GM13976 (cell line): ENCODE data around the gene TUBGCP6.

Source experiments
- DNase-seq: peaks from one replicate; pipeline ENCODE4 v3.0.0; 2012; ENCODE audit warnings: low spot score
- in situ Hi-C: fragments of 300-500 bp; cut with MboI; formaldehyde crosslinking; loops from one replicate; pipeline ENCODE4 v1.12.0; 2022; ENCODE audit warnings: low sequenced_read_pairs, mixed read lengths, inconsistent platforms; ENCODE audit not compliant: unreplicated experiment
- TF ChIP-seq, protein P1 (sequence below): IDR thresholded peaks from 2 replicates; pipeline ENCODE4 v1.5.1; 2012; ENCODE audit warnings: borderline replicate concordance, mild to moderate bottlenecking; ENCODE audit not compliant: insufficient read depth; ENCODE audit errors: extremely low read depth, missing control alignments, control extremely low read depth

Gene TUBGCP6

DNA sequence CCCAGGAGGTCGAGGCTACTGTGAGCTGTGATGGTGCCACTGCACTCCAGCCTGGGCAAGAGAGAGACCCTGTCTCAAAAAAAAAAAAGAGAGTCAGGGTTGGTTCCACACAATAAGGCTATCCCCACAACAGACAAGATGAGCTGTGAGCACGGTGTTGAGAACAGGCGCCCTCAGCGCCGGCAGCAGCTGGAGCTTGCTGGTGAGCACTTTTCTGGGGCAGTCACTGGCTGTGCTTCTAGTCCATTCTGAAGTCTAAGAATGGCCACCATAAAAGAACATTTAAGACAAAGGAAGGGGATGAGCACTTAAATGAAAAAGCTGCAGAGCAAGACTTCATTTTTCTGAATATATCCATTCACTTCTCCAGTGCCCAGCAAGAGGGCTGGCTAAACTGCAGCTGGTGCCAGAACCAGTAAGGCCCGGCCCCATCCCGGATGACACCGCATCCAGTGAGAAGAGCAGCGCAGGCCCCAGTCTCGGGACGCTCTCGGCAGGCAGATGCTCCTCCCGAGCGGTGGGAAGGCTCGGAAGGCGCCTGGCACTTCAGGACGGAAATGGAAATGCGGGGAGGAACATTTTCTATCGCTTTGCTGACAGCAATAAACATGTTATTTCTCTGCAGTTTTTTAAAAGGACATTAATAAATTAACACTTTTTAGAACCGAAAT, 12.2 kb downstream of the TUBGCP6 start:
- in situ Hi-C loops, result no loop called here
- no peak for DNase-seq
- TF ChIP-seq, protein P1, sequence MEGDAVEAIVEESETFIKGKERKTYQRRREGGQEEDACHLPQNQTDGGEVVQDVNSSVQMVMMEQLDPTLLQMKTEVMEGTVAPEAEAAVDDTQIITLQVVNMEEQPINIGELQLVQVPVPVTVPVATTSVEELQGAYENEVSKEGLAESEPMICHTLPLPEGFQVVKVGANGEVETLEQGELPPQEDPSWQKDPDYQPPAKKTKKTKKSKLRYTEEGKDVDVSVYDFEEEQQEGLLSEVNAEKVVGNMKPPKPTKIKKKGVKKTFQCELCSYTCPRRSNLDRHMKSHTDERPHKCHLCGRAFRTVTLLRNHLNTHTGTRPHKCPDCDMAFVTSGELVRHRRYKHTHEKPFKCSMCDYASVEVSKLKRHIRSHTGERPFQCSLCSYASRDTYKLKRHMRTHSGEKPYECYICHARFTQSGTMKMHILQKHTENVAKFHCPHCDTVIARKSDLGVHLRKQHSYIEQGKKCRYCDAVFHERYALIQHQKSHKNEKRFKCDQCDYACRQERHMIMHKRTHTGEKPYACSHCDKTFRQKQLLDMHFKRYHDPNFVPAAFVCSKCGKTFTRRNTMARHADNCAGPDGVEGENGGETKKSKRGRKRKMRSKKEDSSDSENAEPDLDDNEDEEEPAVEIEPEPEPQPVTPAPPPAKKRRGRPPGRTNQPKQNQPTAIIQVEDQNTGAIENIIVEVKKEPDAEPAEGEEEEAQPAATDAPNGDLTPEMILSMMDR, result no peak

DNA sequence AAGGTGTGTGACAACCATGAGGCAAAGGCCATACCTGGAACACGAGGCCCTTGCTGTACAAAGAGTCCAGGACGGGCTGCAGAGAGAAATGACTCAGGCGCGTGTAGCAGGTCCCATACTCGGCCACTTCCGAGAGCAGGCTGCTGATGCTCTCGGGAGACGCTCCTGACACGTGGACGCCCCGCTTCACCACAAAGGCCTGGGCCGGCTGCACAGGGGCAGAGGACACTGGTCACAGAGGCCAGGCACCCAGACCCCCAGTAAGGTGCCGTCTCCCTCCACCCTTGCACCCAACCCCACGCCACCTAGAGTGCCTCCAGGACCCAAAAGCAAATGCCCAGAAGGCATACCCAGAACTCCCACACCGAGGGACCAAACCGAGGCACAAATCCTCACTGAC, 15.5 kb downstream of the TUBGCP6 start:
- TF ChIP-seq, protein P1, result no peak
- no peak for DNase-seq
- in situ Hi-C loops, result no loop called here

DNA sequence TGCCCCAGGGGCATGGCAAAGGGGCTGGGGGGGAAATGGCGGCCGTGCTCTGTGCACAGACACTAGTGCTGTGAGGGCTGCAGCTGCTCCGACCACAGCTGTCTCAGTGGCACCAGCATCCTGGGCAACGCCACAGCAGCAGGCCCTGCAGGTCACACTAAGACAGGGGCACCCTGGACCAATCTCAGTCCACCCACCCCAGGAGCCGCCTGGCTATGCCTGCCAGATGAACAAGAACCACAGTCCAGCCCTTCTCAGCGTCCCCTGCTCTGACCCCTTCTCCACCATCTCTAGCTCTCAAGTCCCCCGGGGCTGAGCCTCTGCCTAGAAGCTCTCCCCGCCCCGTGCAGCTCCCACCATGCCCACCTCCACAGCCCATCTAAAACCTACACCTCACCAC, 16.5 kb downstream of the TUBGCP6 start:
- TF ChIP-seq, protein P1, result no peak
- in situ Hi-C loops, result no loop called here
- DNase-seq, result no peak

DNA sequence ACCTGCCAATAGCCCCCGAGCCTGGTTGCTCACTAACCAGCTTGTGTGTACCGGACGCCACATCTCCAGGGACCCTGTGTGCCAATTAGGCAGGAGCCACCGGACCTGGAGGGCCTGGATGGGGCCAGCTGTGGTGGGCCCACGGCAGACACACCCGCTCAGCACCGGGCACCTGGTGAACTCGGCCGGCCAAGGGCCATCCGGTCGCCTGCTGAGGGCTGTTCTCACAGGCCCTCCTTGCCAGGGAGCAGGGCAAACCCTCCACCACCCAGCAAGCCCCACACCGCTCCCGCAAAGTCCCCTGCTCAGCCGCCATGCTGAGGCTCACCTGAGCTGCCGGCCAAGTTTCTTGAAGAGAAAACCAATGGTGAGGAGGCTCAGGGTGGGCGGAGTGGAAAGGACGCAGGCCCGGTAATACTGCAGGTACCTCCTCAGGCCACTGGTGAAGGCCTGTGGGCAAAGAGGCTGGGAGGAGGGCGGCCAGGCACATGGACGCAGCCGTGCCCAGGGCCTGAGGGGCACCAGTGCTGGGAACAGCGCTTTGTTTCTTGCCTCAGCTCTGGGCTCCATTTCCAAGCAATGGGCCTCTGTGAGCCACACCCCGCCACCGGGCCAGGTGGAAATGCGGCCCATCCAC, 17.1 kb downstream of the TUBGCP6 start:
- in situ Hi-C loops, result no loop called here
- TF ChIP-seq, protein P1, result no peak
- no peak for DNase-seq

DNA sequence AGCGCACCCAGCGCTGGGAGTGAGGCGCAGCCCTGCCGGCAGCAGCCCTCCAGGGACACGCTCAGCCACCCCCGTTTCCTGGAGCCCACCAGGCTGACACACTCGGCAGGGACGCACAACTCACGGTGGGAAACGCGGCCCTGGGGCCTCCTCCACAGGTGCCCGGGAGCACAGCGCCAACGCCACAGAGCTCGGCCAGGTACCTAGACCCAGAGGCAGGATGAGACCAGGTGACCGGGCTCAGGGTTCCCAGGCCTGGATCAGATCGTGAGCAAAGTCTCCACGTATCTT, 18.0 kb downstream of the TUBGCP6 start:
- DNase-seq, result no peak
- in situ Hi-C loops, result no loop called here
- TF ChIP-seq, protein P1, result no peak

DNA sequence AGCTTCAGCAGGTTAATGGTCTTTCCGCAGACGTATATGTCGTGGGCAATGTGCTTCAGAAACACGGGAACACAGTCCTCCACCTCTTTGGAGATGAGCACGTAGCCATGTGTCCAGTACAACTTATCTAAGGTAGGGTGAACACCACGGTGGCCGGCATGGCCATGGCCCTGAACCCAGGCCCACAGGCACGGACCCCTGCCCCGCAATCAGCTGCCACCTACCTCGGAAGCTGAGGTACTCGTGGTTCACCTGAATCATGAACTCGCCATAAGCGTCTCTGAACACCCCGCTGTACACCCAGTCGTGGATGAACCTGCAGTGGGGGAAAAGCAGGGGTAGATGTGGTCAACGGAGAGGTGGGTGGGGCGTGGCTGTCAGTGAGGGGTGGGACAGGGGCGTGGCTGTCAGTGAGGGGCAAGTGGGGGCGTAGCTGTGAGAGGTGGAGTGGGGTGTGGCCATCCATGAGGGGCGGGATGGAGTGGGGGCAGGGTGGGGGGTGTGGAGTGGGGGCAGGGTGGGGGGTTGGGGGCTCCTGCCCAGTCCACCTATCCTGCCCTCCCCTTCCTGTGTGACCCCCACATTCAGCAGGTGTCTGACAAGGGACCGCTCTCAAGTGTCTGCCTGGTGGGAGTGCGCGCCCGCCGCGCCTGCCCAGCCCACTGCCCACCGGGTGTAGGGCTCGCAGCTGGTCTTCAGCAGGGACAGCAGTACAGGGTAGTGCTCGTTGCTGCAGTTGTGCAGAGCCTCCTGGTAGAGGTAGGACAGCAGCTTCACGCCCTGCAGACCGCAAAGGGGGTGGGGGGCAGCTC, 18.6 kb downstream of the TUBGCP6 start:
- TF ChIP-seq, protein P1, result no peak
- no peak for DNase-seq
- in situ Hi-C loops, result no loop called here
